H9 (cell line): ENCODE measurements around the gene STON2. TPM values are rescaled to one million over a fixed set of nuclear protein-coding genes. Genes with fewer than 3 reads are reported as not detected.

ENCODE experiments used
- DNase-seq: peaks from one replicate; pipeline ENCODE4 v3.0.0-alpha.2; 2017
- H2AFZ ChIP-seq: one replicate; pipeline ENCODE4 v1.6.1; 2013; ENCODE audit warnings: mild to moderate bottlenecking, low read length, control low read depth, moderate library complexity
- H2AK5ac ChIP-seq: 2 replicates; pipeline ENCODE4 v1.6.1; 2013; ENCODE audit warnings: low read length, control low read depth, mixed read lengths; ENCODE audit not compliant: insufficient read length
- H2BK120ac ChIP-seq: one replicate; pipeline ENCODE4 v1.6.1; 2013; ENCODE audit warnings: low read depth, mild to moderate bottlenecking, low read length, control low read depth, inconsistent platforms; ENCODE audit not compliant: poor library complexity, severe bottlenecking
- H2BK12ac ChIP-seq: 2 replicates; pipeline ENCODE4 v1.6.1; 2013; ENCODE audit warnings: low read length, control low read depth, mixed read lengths, low read depth; ENCODE audit not compliant: insufficient read length
- H2BK15ac ChIP-seq: 2 replicates; pipeline ENCODE4 v1.6.1; 2013; ENCODE audit warnings: low read depth, low read length, control low read depth
- H2BK20ac ChIP-seq: one replicate; pipeline ENCODE4 v1.6.1; 2013; ENCODE audit warnings: low read depth, mild to moderate bottlenecking, low read length, control low read depth, inconsistent platforms; ENCODE audit not compliant: poor library complexity, severe bottlenecking
- H2BK5ac ChIP-seq: 2 replicates; pipeline ENCODE4 v1.6.1; 2013; ENCODE audit warnings: low read length, control low read depth, mixed read lengths; ENCODE audit not compliant: insufficient read length
- H3K14ac ChIP-seq: 2 replicates; pipeline ENCODE4 v1.6.1; 2013; ENCODE audit warnings: low read length, control low read depth; ENCODE audit not compliant: insufficient read depth
- H3K18ac ChIP-seq: 2 replicates; pipeline ENCODE4 v1.6.1; 2013; ENCODE audit warnings: low read depth, mild to moderate bottlenecking, mixed read lengths, low read length, control low read depth; ENCODE audit not compliant: insufficient read length
- H3K23ac ChIP-seq: 2 replicates; pipeline ENCODE4 v1.6.1; 2013; ENCODE audit warnings: low read length, control low read depth, mixed read lengths, low read depth; ENCODE audit not compliant: insufficient read length
- H3K23me2 ChIP-seq: 2 replicates; pipeline ENCODE4 v1.6.1; 2013; ENCODE audit warnings: low read depth, mild to moderate bottlenecking, mixed read lengths, low read length, control low read depth; ENCODE audit not compliant: insufficient read length, poor library complexity, severe bottlenecking
- H3K27ac ChIP-seq: 2 replicates; pipeline ENCODE4 v1.5.1; 2013; ENCODE audit warnings: low read length, control low read depth, mixed read lengths, low read depth; ENCODE audit not compliant: insufficient read length
- H3K27me3 ChIP-seq: 2 replicates; pipeline ENCODE4 v1.6.1; 2013; ENCODE audit warnings: low read length, control low read depth, inconsistent platforms; ENCODE audit not compliant: insufficient read depth
- H3K4ac ChIP-seq: 2 replicates; pipeline ENCODE4 v1.6.1; 2013; ENCODE audit warnings: low read depth, mild to moderate bottlenecking, control low read depth, inconsistent platforms, low read length, moderate library complexity
- H3K4me1 ChIP-seq: 2 replicates; pipeline ENCODE4 v1.6.1; 2013; ENCODE audit warnings: low read length, control low read depth, inconsistent platforms; ENCODE audit not compliant: insufficient read depth
- H3K4me2 ChIP-seq: 2 replicates; pipeline ENCODE4 v1.6.1; 2013; ENCODE audit warnings: low read length, control low read depth, mixed read lengths; ENCODE audit not compliant: insufficient read length, insufficient read depth
- H3K56ac ChIP-seq: 2 replicates; pipeline ENCODE4 v1.6.1; 2013; ENCODE audit warnings: low read depth, mild to moderate bottlenecking, mixed read lengths, low read length, control low read depth; ENCODE audit not compliant: insufficient read length
- H3K79me1 ChIP-seq: 2 replicates; pipeline ENCODE4 v1.6.1; 2013; ENCODE audit warnings: low read depth, mild to moderate bottlenecking, moderate library complexity, low read length, control low read depth, inconsistent platforms; ENCODE audit not compliant: insufficient read depth, poor library complexity, severe bottlenecking
- H3K79me2 ChIP-seq: 2 replicates; pipeline ENCODE4 v1.6.1; 2013; ENCODE audit warnings: low read length, control low read depth, inconsistent platforms; ENCODE audit not compliant: insufficient read depth
- H3K9ac ChIP-seq: 2 replicates; pipeline ENCODE4 v1.6.1; 2013; ENCODE audit warnings: low read length, control low read depth, mixed read lengths; ENCODE audit not compliant: insufficient read length; ENCODE audit errors: extremely low read depth
- H3K9me3 ChIP-seq: one replicate; pipeline ENCODE4 v1.6.1; 2013; ENCODE audit warnings: low read depth, low read length, inconsistent platforms; ENCODE audit not compliant: control insufficient read depth
- H3T11ph ChIP-seq: one replicate; pipeline ENCODE4 v1.6.1; 2013; ENCODE audit warnings: mild to moderate bottlenecking, low read length, control low read depth, inconsistent platforms
- H4K20me1 ChIP-seq: one replicate; pipeline ENCODE4 v1.6.1; 2013; ENCODE audit not compliant: control insufficient read depth, insufficient read length, insufficient read depth
- H4K5ac ChIP-seq: 2 replicates; pipeline ENCODE4 v1.6.1; 2013; ENCODE audit warnings: low read depth, mild to moderate bottlenecking, mixed read lengths, low read length, control low read depth; ENCODE audit not compliant: insufficient read length
- H4K8ac ChIP-seq: replicated peaks from 2 replicates; pipeline ENCODE4 v1.6.1; 2013; ENCODE audit warnings: low read length, control low read depth, mixed read lengths, low read depth; ENCODE audit not compliant: insufficient read length
- H4K91ac ChIP-seq: 2 replicates; pipeline ENCODE4 v1.6.1; 2013; ENCODE audit warnings: low read depth, mild to moderate bottlenecking, moderate library complexity, mixed read lengths, low read length, control low read depth; ENCODE audit not compliant: insufficient read length
- H3K27ac Mint-ChIP-seq, 3 experiments: 2 replicates in 2 of 3; 3 replicates in 1 of 3; pipeline ENCODE4 v1.8.0; 2020 to 2021; ENCODE audit warnings: mixed read lengths in 3 of 3, mild to moderate bottlenecking in 1 of 3, moderate library complexity in 1 of 3
- H3K27me3 Mint-ChIP-seq: 2 replicates; pipeline ENCODE4 v1.8.0; 2021; ENCODE audit warnings: low read depth, mild to moderate bottlenecking, moderate library complexity, mixed read lengths
- H3K36me3 Mint-ChIP-seq, 3 experiments: 2 replicates in 2 of 3; 3 replicates in 1 of 3; pipeline ENCODE4 v1.8.0; 2020 to 2021; ENCODE audit warnings: low read depth in 3 of 3, mixed read lengths in 3 of 3; ENCODE audit not compliant: insufficient read depth in 1 of 3
- H3K4me1 Mint-ChIP-seq, 2 experiments: 2 replicates each; pipeline ENCODE4 v1.8.0; 2020; ENCODE audit warnings: mixed read lengths in 2 of 2
- H3K4me3 Mint-ChIP-seq, 2 experiments: 2 replicates in 1 of 2; 3 replicates in 1 of 2; pipeline ENCODE4 v1.8.0; 2020 to 2021; ENCODE audit warnings: mild to moderate bottlenecking in 2 of 2, mixed read lengths in 2 of 2, moderate library complexity in 1 of 2
- H3K9me3 Mint-ChIP-seq, 2 experiments: 2 replicates in 1 of 2; 3 replicates in 1 of 2; pipeline ENCODE4 v1.8.0; 2020; ENCODE audit warnings: mild to moderate bottlenecking in 2 of 2, mixed read lengths in 2 of 2, moderate library complexity in 1 of 2
- WGBS: extraction: QIAGEN DNeasy Blood & Tissue Kit; methylation state at CpG from one replicate; pipeline ENCODE4 v1.1.7; 2013; ENCODE audit warnings: missing lambda C conversion rate, low lambda C conversion rate, mixed read lengths; ENCODE audit not compliant: insufficient read length; ENCODE audit errors: extremely low coverage; 5-methylcytosine and 5-hydroxymethylcytosine counted together
- total RNA-seq: library from RNA; stranded (reverse); gene quantifications from 2 replicates; pipeline ENCODE4 v1.2.1, GENCODE V29; 2021
- TF ChIP-seq, protein P1 (sequence below): fragments of 200-600 bp; sonication (generic); conservative IDR thresholded peaks from 3 replicates; pipeline ENCODE4 v1.8.0; 2021; ENCODE audit warnings: antibody characterized with exemption, mild to moderate bottlenecking

Gene STON2
- total RNA-seq, 1 experiment from 2014 or later = 62.9 TPM

DNA sequence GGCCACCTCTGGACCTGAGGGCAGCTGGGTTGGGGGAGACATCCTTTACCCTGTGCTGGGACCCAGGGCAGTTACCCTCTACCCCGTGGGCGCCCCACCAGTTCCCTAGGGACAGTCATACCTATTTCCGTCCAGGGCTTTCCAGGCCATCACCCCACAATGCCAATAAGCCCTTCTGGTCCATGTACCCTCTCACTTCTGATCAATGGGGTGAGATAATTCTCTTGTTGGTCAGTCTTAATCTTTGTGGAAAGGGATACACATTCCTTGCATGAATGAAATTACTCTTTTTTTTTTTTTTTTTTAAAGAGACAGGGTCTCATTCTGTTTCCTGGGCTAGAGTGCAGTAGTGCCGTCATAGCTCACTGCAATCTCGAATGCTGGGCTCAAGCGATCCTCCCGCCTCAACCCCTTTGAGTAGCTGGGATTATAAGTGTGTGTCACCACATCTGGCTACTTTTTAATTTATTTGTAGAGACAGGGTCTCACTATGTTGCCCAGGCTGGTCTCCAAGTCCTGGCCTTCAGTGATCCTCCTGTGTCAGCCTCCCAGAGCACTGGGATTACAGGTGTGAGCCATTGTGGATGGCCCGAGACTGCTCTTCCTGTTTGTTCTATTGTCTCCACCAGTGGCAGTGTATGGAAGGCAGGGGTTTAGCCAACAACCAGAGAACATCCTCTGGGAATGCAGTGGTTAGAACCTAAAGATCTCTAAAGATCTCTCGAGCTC lies 46.3 kb upstream of the STON2 start:
- Histone ChIP-seq H3K23ac (no peak overlapping the region), H3K4ac (no peak overlapping the region), H3K79me1 (no peaks in the 10 kb centered on the region), H3T11ph (no peak overlapping the region), H2BK120ac (no peak overlapping the region), H3K27me3 (no peaks in the 10 kb centered on the region), H4K5ac (no peak overlapping the region), H3K4me2 (no peak overlapping the region), H2BK5ac (no peak overlapping the region), H3K56ac (no peak overlapping the region), H3K18ac (no peak overlapping the region), H3K14ac (no peak overlapping the region), H3K9ac (no peak overlapping the region), H2BK12ac (no peak overlapping the region), H2BK20ac (no peak overlapping the region), H3K23me2 (no peaks in the 10 kb centered on the region), H4K91ac (no peak overlapping the region), H3K79me2 (no peaks in the 10 kb centered on the region), H4K20me1 (no peaks in the 10 kb centered on the region), H2AK5ac (no peak overlapping the region), H3K4me1 (peaks cover 5% of the 10 kb centered on the region; the same call in 1 of the 2 replicates), H2BK15ac (no peak overlapping the region), H3K9me3 (no peaks in the 10 kb centered on the region), H4K8ac (no peak overlapping the region), H2AFZ (no peak overlapping the region), H3K27ac (no peak overlapping the region)
- Mint-ChIP-seq H3K4me3 (no peak overlapping the region), H3K9me3 (peaks cover 0 to 6% of the 10 kb centered on the region in 2 experiments; a peak in 4 of 5 replicates), H3K4me1 (peaks cover 21 to 22% of the 10 kb centered on the region in 2 experiments), H3K36me3 (peaks cover 0 to 2% (median 0%) of the 10 kb centered on the region in 3 experiments; a peak in 1 of 7 replicates), H3K27me3 (peaks cover 11% of the 10 kb centered on the region), H3K27ac (no peak overlapping the region; a peak in 1 of 7 replicates)
- DNase-seq = no peak
- TF ChIP-seq, protein P1, sequence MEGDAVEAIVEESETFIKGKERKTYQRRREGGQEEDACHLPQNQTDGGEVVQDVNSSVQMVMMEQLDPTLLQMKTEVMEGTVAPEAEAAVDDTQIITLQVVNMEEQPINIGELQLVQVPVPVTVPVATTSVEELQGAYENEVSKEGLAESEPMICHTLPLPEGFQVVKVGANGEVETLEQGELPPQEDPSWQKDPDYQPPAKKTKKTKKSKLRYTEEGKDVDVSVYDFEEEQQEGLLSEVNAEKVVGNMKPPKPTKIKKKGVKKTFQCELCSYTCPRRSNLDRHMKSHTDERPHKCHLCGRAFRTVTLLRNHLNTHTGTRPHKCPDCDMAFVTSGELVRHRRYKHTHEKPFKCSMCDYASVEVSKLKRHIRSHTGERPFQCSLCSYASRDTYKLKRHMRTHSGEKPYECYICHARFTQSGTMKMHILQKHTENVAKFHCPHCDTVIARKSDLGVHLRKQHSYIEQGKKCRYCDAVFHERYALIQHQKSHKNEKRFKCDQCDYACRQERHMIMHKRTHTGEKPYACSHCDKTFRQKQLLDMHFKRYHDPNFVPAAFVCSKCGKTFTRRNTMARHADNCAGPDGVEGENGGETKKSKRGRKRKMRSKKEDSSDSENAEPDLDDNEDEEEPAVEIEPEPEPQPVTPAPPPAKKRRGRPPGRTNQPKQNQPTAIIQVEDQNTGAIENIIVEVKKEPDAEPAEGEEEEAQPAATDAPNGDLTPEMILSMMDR = no peak
- no CpG with 5 or more reads among the region's 9 CpGs for WGBS
